Measurements from ENCODE around the gene FKBP14.

FKBP14 gene

GRCh38 chr7:30036220-30036619 is 9.7 kb upstream of the FKBP14 start:
- Histone ChIP-seq H3K4me3 (ENCODE audit: insufficient read depth, low read depth, low read length, poor library complexity, severe bottlenecking) (no peak overlapping the region), H3K27me3 (replicated peaks; ENCODE audit: control insufficient read depth, insufficient read depth, low read length, poor library complexity, severe bottlenecking) (no peaks in the 10 kb centered on the region), H3K27ac (ENCODE audit: insufficient read depth, low read length, poor library complexity, severe bottlenecking) (no peak overlapping the region), H3K9me3 (ENCODE audit: control insufficient read depth, low read length) (no peaks in the 10 kb centered on the region), H3K4me1 (ENCODE audit: control insufficient read depth, insufficient read depth, low read length, poor library complexity, severe bottlenecking) (no peaks in the 10 kb centered on the region), H3K36me3 (ENCODE audit: control insufficient read depth, insufficient read depth, low read length) (no peaks in the 10 kb centered on the region)
- DNase-seq, result no peak

GRCh38 chr7:30034501-30034900 is 8.0 kb upstream of the FKBP14 start:
- Histone ChIP-seq H3K9me3 (ENCODE audit: control insufficient read depth, low read length) (no peaks in the 10 kb centered on the region), H3K27ac (ENCODE audit: insufficient read depth, low read length, poor library complexity, severe bottlenecking) (no peak overlapping the region), H3K27me3 (replicated peaks; ENCODE audit: control insufficient read depth, insufficient read depth, low read length, poor library complexity, severe bottlenecking) (no peaks in the 10 kb centered on the region), H3K4me3 (ENCODE audit: insufficient read depth, low read depth, low read length, poor library complexity, severe bottlenecking) (no peak overlapping the region), H3K4me1 (ENCODE audit: control insufficient read depth, insufficient read depth, low read length, poor library complexity, severe bottlenecking) (peaks cover 4% of the 10 kb centered on the region), H3K36me3 (ENCODE audit: control insufficient read depth, insufficient read depth, low read length) (no peaks in the 10 kb centered on the region)
- no peak for DNase-seq

- no peak overlapping the region for H3K4me3 ChIP-seq (ENCODE audit: insufficient read depth, low read depth, low read length, poor library complexity, severe bottlenecking)
- no peak overlapping the region for H3K27ac ChIP-seq (ENCODE audit: insufficient read depth, low read length, poor library complexity, severe bottlenecking)
- H3K4me1 ChIP-seq (ENCODE audit: control insufficient read depth, insufficient read depth, low read length, poor library complexity, severe bottlenecking), result peaks cover 4% of the 10 kb centered on the region
- no peaks in the 10 kb centered on the region for H3K9me3 ChIP-seq (ENCODE audit: control insufficient read depth, low read length)
- no peaks in the 10 kb centered on the region for H3K27me3 ChIP-seq (replicated peaks; ENCODE audit: control insufficient read depth, insufficient read depth, low read length, poor library complexity, severe bottlenecking)
- H3K36me3 ChIP-seq (ENCODE audit: control insufficient read depth, insufficient read depth, low read length), result no peaks in the 10 kb centered on the region
- DNase-seq, result no peak
These were observed 6.0 kb upstream of the FKBP14 start for GRCh38 chr7:30032310-30033125.

- no peak overlapping the region for H3K27ac ChIP-seq (ENCODE audit: insufficient read depth, low read length, poor library complexity, severe bottlenecking)
- H3K9me3 ChIP-seq (ENCODE audit: control insufficient read depth, low read length), result no peaks in the 10 kb centered on the region
- H3K27me3 ChIP-seq (replicated peaks; ENCODE audit: control insufficient read depth, insufficient read depth, low read length, poor library complexity, severe bottlenecking), result no peaks in the 10 kb centered on the region
- DNase-seq, result no peak
- H3K4me3 ChIP-seq (ENCODE audit: insufficient read depth, low read depth, low read length, poor library complexity, severe bottlenecking), result peak overlapping the region; percentile 74
- no peaks in the 10 kb centered on the region for H3K36me3 ChIP-seq (ENCODE audit: control insufficient read depth, insufficient read depth, low read length)
- peaks cover 16% of the 10 kb centered on the region for H3K4me1 ChIP-seq (ENCODE audit: control insufficient read depth, insufficient read depth, low read length, poor library complexity, severe bottlenecking)
These were observed 3.2 kb upstream of the FKBP14 start for GRCh38 chr7:30029696-30030095.

- Histone ChIP-seq H3K27me3 (replicated peaks; ENCODE audit: control insufficient read depth, insufficient read depth, low read length, poor library complexity, severe bottlenecking) (no peaks in the 10 kb centered on the region), H3K36me3 (ENCODE audit: control insufficient read depth, insufficient read depth, low read length) (no peaks in the 10 kb centered on the region), H3K4me1 (ENCODE audit: control insufficient read depth, insufficient read depth, low read length, poor library complexity, severe bottlenecking) (peaks cover 16% of the 10 kb centered on the region), H3K9me3 (ENCODE audit: control insufficient read depth, low read length) (no peaks in the 10 kb centered on the region), H3K4me3 (ENCODE audit: insufficient read depth, low read depth, low read length, poor library complexity, severe bottlenecking) (peak overlapping the region; percentile 74), H3K27ac (ENCODE audit: insufficient read depth, low read length, poor library complexity, severe bottlenecking) (peak overlapping the region; percentile 71)
- peak in 2 of 3 donors; percentile 1 to 6 for DNase-seq
These were observed 2.5 kb upstream of the FKBP14 start for GRCh38 chr7:30028749-30029635.

GRCh38 chr7:30028216-30028748 is 1.8 kb upstream of the FKBP14 start, which contains the start of gene PLEKHA8:
PLEKHA8 (plus strand) TSS chr7:30028412; CDS start chr7:30028763, 351 bp downstream.
- no peaks in the 10 kb centered on the region for H3K9me3 ChIP-seq (ENCODE audit: control insufficient read depth, low read length)
- H3K4me1 ChIP-seq (ENCODE audit: control insufficient read depth, insufficient read depth, low read length, poor library complexity, severe bottlenecking), result peaks cover 16% of the 10 kb centered on the region
- peak; percentile 72 to 84 (median 78) for DNase-seq
- no peaks in the 10 kb centered on the region for H3K36me3 ChIP-seq (ENCODE audit: control insufficient read depth, insufficient read depth, low read length)
- H3K27ac ChIP-seq (ENCODE audit: insufficient read depth, low read length, poor library complexity, severe bottlenecking), result peak within 1 kb of the TSS; percentile 71
- H3K27me3 ChIP-seq (replicated peaks; ENCODE audit: control insufficient read depth, insufficient read depth, low read length, poor library complexity, severe bottlenecking), result no peaks in the 10 kb centered on the region
- peak within 1 kb of the TSS; percentile 74 for H3K4me3 ChIP-seq (ENCODE audit: insufficient read depth, low read depth, low read length, poor library complexity, severe bottlenecking)

- Histone ChIP-seq H3K27me3 (replicated peaks; ENCODE audit: control insufficient read depth, insufficient read depth, low read length, poor library complexity, severe bottlenecking) (no peaks in the 10 kb centered on the region), H3K4me1 (ENCODE audit: control insufficient read depth, insufficient read depth, low read length, poor library complexity, severe bottlenecking) (peaks cover 16% of the 10 kb centered on the region), H3K27ac (ENCODE audit: insufficient read depth, low read length, poor library complexity, severe bottlenecking) (peak overlapping the region; percentile 71), H3K9me3 (ENCODE audit: control insufficient read depth, low read length) (no peaks in the 10 kb centered on the region), H3K4me3 (ENCODE audit: insufficient read depth, low read depth, low read length, poor library complexity, severe bottlenecking) (peak overlapping the region; percentile 74), H3K36me3 (ENCODE audit: control insufficient read depth, insufficient read depth, low read length) (no peaks in the 10 kb centered on the region)
- DNase-seq, result no peak
These were observed 1.3 kb upstream of the FKBP14 start for GRCh38 chr7:30027740-30028215.

- H3K4me1 ChIP-seq (ENCODE audit: control insufficient read depth, insufficient read depth, low read length, poor library complexity, severe bottlenecking), result peaks cover 16% of the 10 kb centered on the region
- DNase-seq, result peak; percentile 6 to 23 (median 20)
- no peaks in the 10 kb centered on the region for H3K27me3 ChIP-seq (replicated peaks; ENCODE audit: control insufficient read depth, insufficient read depth, low read length, poor library complexity, severe bottlenecking)
These were observed 559 bp upstream of the FKBP14 start for GRCh38 chr7:30027065-30027456.

GRCh38 chr7:30023524-30023923 is 3.0 kb downstream of the FKBP14 start:
- peaks cover 12% of the 10 kb centered on the region for H3K4me1 ChIP-seq (ENCODE audit: control insufficient read depth, insufficient read depth, low read length, poor library complexity, severe bottlenecking)
- no peaks in the 10 kb centered on the region for H3K36me3 ChIP-seq (ENCODE audit: control insufficient read depth, insufficient read depth, low read length)
- no peaks in the 10 kb centered on the region for H3K27me3 ChIP-seq (replicated peaks; ENCODE audit: control insufficient read depth, insufficient read depth, low read length, poor library complexity, severe bottlenecking)
- no peak for DNase-seq
- H3K4me3 ChIP-seq (ENCODE audit: insufficient read depth, low read depth, low read length, poor library complexity, severe bottlenecking), result no peak overlapping the region
- H3K27ac ChIP-seq (ENCODE audit: insufficient read depth, low read length, poor library complexity, severe bottlenecking), result no peak overlapping the region
- H3K9me3 ChIP-seq (ENCODE audit: control insufficient read depth, low read length), result no peaks in the 10 kb centered on the region

More at GRCh38 chr7:30027065-30027456, 559 bp upstream of the FKBP14 start:
- H3K4me3 ChIP-seq (ENCODE audit: insufficient read depth, low read depth, low read length, poor library complexity, severe bottlenecking), result peak overlapping the region; percentile 74
- no peaks in the 10 kb centered on the region for H3K9me3 ChIP-seq (ENCODE audit: control insufficient read depth, low read length)
- no peaks in the 10 kb centered on the region for H3K36me3 ChIP-seq (ENCODE audit: control insufficient read depth, insufficient read depth, low read length)
- peak overlapping the region; percentile 71 for H3K27ac ChIP-seq (ENCODE audit: insufficient read depth, low read length, poor library complexity, severe bottlenecking)

Data from effector memory CD4-positive, alpha-beta T cell (primary cell).